Subcutaneous adipose tissue (tissue), 4 donors: ENCODE data around the gene PNLIPRP3. TPM values are rescaled to one million over a fixed set of nuclear protein-coding genes. Genes with fewer than 3 reads are reported as not detected.

Experiments
- CTCF ChIP-seq: fragments of 450-650 bp; IDR thresholded peaks from one replicate; pipeline ENCODE4 v1.5.1; 2016; ENCODE audit warnings: low read depth, mild to moderate bottlenecking, control low read depth, antibody characterized with exemption, moderate library complexity
- small RNA-seq: library from RNA; depleted of rRNA; stranded (forward); fragments of <200 nt; gene quantifications from one replicate; pipeline ENCODE3, GENCODE V24; 2016
- total RNA-seq, 4 donors: library from RNA; depleted of rRNA; stranded (reverse); fragments of >200 nt; gene quantifications; one replicate each; pipeline ENCODE4 v1.1.0, GENCODE V29; 2016

Gene PNLIPRP3
- total RNA-seq, 4 donors from 2014 or later, result 1.5 to 3.7 (median 2.2) TPM

GRCh38 chr10:116521424-116522290 lies 94.0 kb downstream of the PNLIPRP3 start:
- no peak for TF ChIP-seq CTCF

DNA sequence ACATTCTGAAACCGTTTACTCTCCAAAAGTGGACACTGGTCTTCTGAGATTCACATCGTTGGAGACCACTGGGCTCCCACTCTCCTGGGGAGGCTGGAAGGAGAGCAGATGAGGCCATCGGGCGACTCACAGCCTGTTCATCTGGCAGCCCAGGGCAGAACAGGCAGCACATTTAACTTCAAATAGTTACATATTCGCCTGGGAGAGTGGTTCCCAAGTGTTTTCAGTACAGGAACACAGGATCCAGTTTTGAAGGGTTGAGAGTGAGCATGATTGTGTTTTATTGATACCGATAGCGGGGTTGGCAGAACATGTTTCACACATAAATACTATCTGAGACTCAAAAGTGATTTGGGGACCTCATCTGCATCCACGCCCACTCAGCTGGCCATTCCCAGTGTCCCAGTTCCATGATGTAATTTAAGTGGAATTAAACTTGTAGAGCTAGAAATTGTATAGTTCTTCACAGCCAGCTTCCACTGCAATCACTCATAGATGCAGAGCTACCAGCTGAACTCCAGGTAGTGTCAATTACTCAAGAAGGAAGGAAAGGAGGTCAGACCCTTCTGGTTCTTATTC lies 95.2 kb downstream of the PNLIPRP3 start:
- TF ChIP-seq CTCF, result no peak

- no peak for TF ChIP-seq CTCF
These were observed 97.1 kb downstream of the PNLIPRP3 start for GRCh38 chr10:116524736-116525135.

- TF ChIP-seq CTCF, result no peak
These were observed 98.6 kb downstream of the PNLIPRP3 start for GRCh38 chr10:116526219-116526618.

Small RNA genes within 50 kb of the gene (small RNA-seq; reads per million reads assigned to genes)
- gene SNRPGP6, result not detected

Other genes starting within 250 kb of the PNLIPRP3 start
- gene GFRA1, start 154.6 kb upstream of the PNLIPRP3 start, total RNA-seq, result 100 to 1,000 TPM in 1 of 4 donors, 10 to 100 TPM in 3; 47.8 to 152 (median 69.4) TPM
- not detected for gene CCDC172, start 103.4 kb upstream of the PNLIPRP3 start, total RNA-seq
- not detected for gene PNLIP, start 118.1 kb downstream of the PNLIPRP3 start, total RNA-seq
- gene PNLIPRP1, start 163.1 kb downstream of the PNLIPRP3 start, total RNA-seq, result not detected
- gene PNLIPRP2, start 193.1 kb downstream of the PNLIPRP3 start, total RNA-seq, result not detected